Trophoblast cell (in vitro differentiated cells and primary cell): ENCODE results near the gene FAM9A.

Experiments used
- DNase-seq, 2 donors: peaks; one replicate each; pipeline ENCODE4 v3.0.0-alpha.2; 2016
- H2AFZ ChIP-seq: 2 replicates; pipeline ENCODE4 v1.6.1; 2013; ENCODE audit warnings: low read length, moderate library complexity, mild to moderate bottlenecking; ENCODE audit not compliant: insufficient read depth, poor library complexity
- H2AK5ac ChIP-seq: 2 replicates; pipeline ENCODE4 v1.6.1; 2013; ENCODE audit warnings: mild to moderate bottlenecking, low read length
- H2BK120ac ChIP-seq: 2 replicates; pipeline ENCODE4 v1.6.1; 2013; ENCODE audit warnings: low read length, mild to moderate bottlenecking, moderate library complexity; ENCODE audit not compliant: insufficient read depth, poor library complexity
- H2BK12ac ChIP-seq: 2 replicates; pipeline ENCODE4 v1.6.1; 2013; ENCODE audit warnings: mild to moderate bottlenecking, low read length, moderate library complexity
- H2BK5ac ChIP-seq: 2 replicates; pipeline ENCODE4 v1.6.1; 2013; ENCODE audit warnings: low read length, low read depth, moderate library complexity, mild to moderate bottlenecking; ENCODE audit not compliant: poor library complexity
- H3K14ac ChIP-seq: 2 replicates; pipeline ENCODE4 v1.6.1; 2013; ENCODE audit warnings: mild to moderate bottlenecking, low read length
- H3K18ac ChIP-seq: 2 replicates; pipeline ENCODE4 v1.6.1; 2013; ENCODE audit warnings: mild to moderate bottlenecking, low read length
- H3K23ac ChIP-seq: 2 replicates; pipeline ENCODE4 v1.6.1; 2013; ENCODE audit warnings: low read length
- H3K27ac ChIP-seq: 2 replicates; pipeline ENCODE4 v1.5.1; 2013; ENCODE audit warnings: low read depth, mild to moderate bottlenecking, inconsistent platforms, low read length, moderate library complexity
- H3K27me3 ChIP-seq: 2 replicates; pipeline ENCODE4 v1.6.1; 2013; ENCODE audit warnings: inconsistent platforms, mild to moderate bottlenecking, low read length, moderate library complexity; ENCODE audit not compliant: insufficient read depth
- H3K36me3 ChIP-seq, 2 experiments: 1 replicate in 1 of 2; 2 replicates in 1 of 2; pipeline ENCODE4 v1.6.1; 2013; ENCODE audit warnings: low read length in 2 of 2, mild to moderate bottlenecking in 2 of 2, moderate library complexity in 1 of 2; ENCODE audit not compliant: insufficient read depth in 2 of 2, control insufficient read depth in 1 of 2
- H3K4ac ChIP-seq: 2 replicates; pipeline ENCODE4 v1.6.1; 2013; ENCODE audit warnings: low read depth, mild to moderate bottlenecking, low read length, moderate library complexity
- H3K4me1 ChIP-seq, 2 experiments: 1 replicate in 1 of 2; 2 replicates in 1 of 2; pipeline ENCODE4 v1.6.1; 2013; ENCODE audit warnings: low read length in 2 of 2, mild to moderate bottlenecking in 2 of 2, moderate library complexity in 1 of 2; ENCODE audit not compliant: insufficient read depth in 2 of 2, control insufficient read depth in 1 of 2
- H3K4me2 ChIP-seq: 2 replicates; pipeline ENCODE4 v1.6.1; 2013; ENCODE audit warnings: inconsistent platforms, mild to moderate bottlenecking, low read length, moderate library complexity
- H3K4me3 ChIP-seq: 2 replicates; pipeline ENCODE4 v1.5.1; 2013; ENCODE audit warnings: mild to moderate bottlenecking, low read depth, low read length, inconsistent platforms
- H3K79me1 ChIP-seq: one replicate; pipeline ENCODE4 v1.6.1; 2013; ENCODE audit warnings: low read length
- H3K79me2 ChIP-seq: 2 replicates; pipeline ENCODE4 v1.6.1; 2013; ENCODE audit warnings: low read length, mild to moderate bottlenecking; ENCODE audit not compliant: control insufficient read depth, insufficient read depth, poor library complexity
- H3K9ac ChIP-seq: 2 replicates; pipeline ENCODE4 v1.6.1; 2013; ENCODE audit warnings: mild to moderate bottlenecking, low read length
- H3K9me3 ChIP-seq: 2 replicates; pipeline ENCODE4 v1.6.1; 2013; ENCODE audit warnings: low read depth, mild to moderate bottlenecking, control low read depth, inconsistent platforms, low read length; ENCODE audit not compliant: insufficient read depth
- H4K12ac ChIP-seq: 2 replicates; pipeline ENCODE4 v1.6.1; 2013; ENCODE audit warnings: low read depth, mild to moderate bottlenecking, low read length, moderate library complexity
- H4K8ac ChIP-seq: 2 replicates; pipeline ENCODE4 v1.6.1; 2013; ENCODE audit warnings: low read depth, mild to moderate bottlenecking, low read length, moderate library complexity
- H4K91ac ChIP-seq: one replicate; pipeline ENCODE4 v1.6.1; 2013; ENCODE audit warnings: low read depth, mild to moderate bottlenecking, low read length, moderate library complexity
- WGBS: extraction: QIAGEN DNeasy Blood & Tissue Kit; methylation state at CpG from one replicate; pipeline ENCODE4 v1.1.7; 2013; ENCODE audit warnings: missing lambda C conversion rate; ENCODE audit not compliant: insufficient read length, insufficient coverage; ENCODE audit errors: extremely low coverage; 5-methylcytosine and 5-hydroxymethylcytosine counted together

The FAM9A gene

GRCh38 chrX:8743126-8743732 is 58.0 kb downstream of the FAM9A start:
- Histone ChIP-seq H3K9ac (no peak overlapping the region), H4K8ac (no peak overlapping the region), H2BK12ac (no peak overlapping the region), H2BK5ac (no peak overlapping the region), H3K27me3 (no peaks in the 10 kb centered on the region), H3K4ac (no peak overlapping the region), H3K18ac (no peak overlapping the region), H4K12ac (no peak overlapping the region), H3K14ac (no peak overlapping the region), H3K4me3 (no peak overlapping the region), H3K79me1 (no peaks in the 10 kb centered on the region), H3K4me1 (no peaks in the 10 kb centered on the region), H3K27ac (no peak overlapping the region), H2BK120ac (no peak overlapping the region), H2AFZ (no peak overlapping the region), H3K23ac (no peak overlapping the region), H4K91ac (no peak overlapping the region), H3K9me3 (no peaks in the 10 kb centered on the region), H3K36me3 (no peaks in the 10 kb centered on the region), H2AK5ac (no peak overlapping the region), H3K79me2 (no peaks in the 10 kb centered on the region), H3K4me2 (no peak overlapping the region)
- peak; percentile 30 to 71 for DNase-seq
- WGBS, result no CpG with 5 or more reads among the region's 11 CpGs

- H3K14ac ChIP-seq, result no peak overlapping the region
- H3K9ac ChIP-seq, result no peak overlapping the region
- no CpG with 5 or more reads among the region's 10 CpGs for WGBS
- no peaks in the 10 kb centered on the region for H3K36me3 ChIP-seq
- H4K12ac ChIP-seq, result no peak overlapping the region
- no peak overlapping the region for H3K4me2 ChIP-seq
- no peak for DNase-seq
- no peak overlapping the region for H2AK5ac ChIP-seq
- H2BK120ac ChIP-seq, result no peak overlapping the region
- no peak overlapping the region for H3K27ac ChIP-seq
- no peak overlapping the region for H3K4me3 ChIP-seq
- H3K4ac ChIP-seq, result no peak overlapping the region
- no peak overlapping the region for H3K23ac ChIP-seq
- no peaks in the 10 kb centered on the region for H3K79me1 ChIP-seq
- H3K4me1 ChIP-seq, result no peaks in the 10 kb centered on the region
- H2AFZ ChIP-seq, result no peak overlapping the region
- H3K18ac ChIP-seq, result no peak overlapping the region
- H3K79me2 ChIP-seq, result no peaks in the 10 kb centered on the region
- H2BK5ac ChIP-seq, result no peak overlapping the region
- no peaks in the 10 kb centered on the region for H3K27me3 ChIP-seq
- no peaks in the 10 kb centered on the region for H3K9me3 ChIP-seq
- no peak overlapping the region for H4K91ac ChIP-seq
- H4K8ac ChIP-seq, result no peak overlapping the region
- H2BK12ac ChIP-seq, result no peak overlapping the region
Observed at GRCh38 chrX:8741981-8742380, 59.2 kb downstream of the FAM9A start.
